HG03575 (cell line): Measurements from ENCODE around the gene MYO1A.
"Not testable (repeated sequence)": the region's sequence is repeated elsewhere in the genome, so short reads cannot be mapped to it uniquely, and the experiment has no call there.

Experiments used
- ATAC-seq: cut with Tn5 transposase; IDR thresholded peaks from one replicate; pipeline ENCODE4 v1.9.1; 2021; ENCODE audit not compliant: unreplicated experiment, insufficient number of reproducible peaks, low FRiP score; ENCODE audit errors: extremely low read depth

MYO1A gene

GRCh38 chr12:57053901-57054300 lies 4.0 kb upstream of the MYO1A start:
- not testable (repeated sequence) for ATAC-seq

GRCh38 chr12:57053146-57053545 lies 3.2 kb upstream of the MYO1A start:
- ATAC-seq = not testable (repeated sequence)

- ATAC-seq = no peak
These were observed 1.1 kb upstream of the MYO1A start for GRCh38 chr12:57051011-57051410.

- ATAC-seq = no peak
These were observed 846 bp downstream of the MYO1A start for GRCh38 chr12:57049119-57049446.

GRCh38 chr12:57048423-57049118 lies 1.4 kb downstream of the MYO1A start:
- no peak for ATAC-seq

- no peak for ATAC-seq
These were observed 1.9 kb downstream of the MYO1A start for GRCh38 chr12:57047981-57048380.

GRCh38 chr12:57046947-57047890 lies 2.7 kb downstream of the MYO1A start:
- no peak for ATAC-seq

GRCh38 chr12:57046086-57046791 lies 3.7 kb downstream of the MYO1A start:
- no peak for ATAC-seq

- no peak for ATAC-seq
These were observed 5.0 kb downstream of the MYO1A start for GRCh38 chr12:57044889-57045288.

- ATAC-seq = no peak
These were observed 5.5 kb downstream of the MYO1A start for GRCh38 chr12:57044468-57044867.

GRCh38 chr12:57042695-57043094 lies 7.2 kb downstream of the MYO1A start:
- no peak for ATAC-seq

GRCh38 chr12:57040750-57041149 lies 9.2 kb downstream of the MYO1A start:
- no peak for ATAC-seq

- ATAC-seq = no peak
These were observed 9.7 kb downstream of the MYO1A start for GRCh38 chr12:57040211-57040610.

- ATAC-seq = no peak
These were observed 10.7 kb downstream of the MYO1A start for GRCh38 chr12:57039016-57039798.

GRCh38 chr12:57037264-57037663 lies 12.7 kb downstream of the MYO1A start:
- ATAC-seq = no peak

GRCh38 chr12:57033431-57033830 lies 16.5 kb downstream of the MYO1A start:
- no peak for ATAC-seq

- ATAC-seq = no peak
These were observed 18.1 kb downstream of the MYO1A start for GRCh38 chr12:57031789-57032188.

GRCh38 chr12:57031138-57031725 lies 18.7 kb downstream of the MYO1A start:
- ATAC-seq = no peak

- no peak for ATAC-seq
These were observed 20.5 kb downstream of the MYO1A start for GRCh38 chr12:57029457-57029856.
